Measurements from ENCODE around the gene DDB1. TPM values are rescaled to one million over a fixed set of nuclear protein-coding genes. Genes with fewer than 3 reads are reported as not detected.
A peak's percentile ranks its signal among the peaks of the same experiment; 100 is the strongest.

DDB1 gene
- total and polyA plus RNA-seq, 10 of the 15 experiments (the other 5 are each of a cell fraction or from before 2014, with no cell fraction given) = 136 to 272 (median 216) TPM

- TF ChIP-seq E2F4 (IDR thresholded peaks at IDR 0.05; ENCODE audit: low read depth, low read length) (no peak), KAT2A (conservative IDR thresholded peaks at IDR 0.05; ENCODE audit: control insufficient read depth, low read depth, low read length) (no peak), KLF5 (IDR thresholded peaks at IDR 0.05; ENCODE audit: partially characterized antibody) (no peak), SUZ12 (IDR thresholded peaks at IDR 0.05; ENCODE audit: unreplicated experiment) (no peak), BHLHE40 (IDR thresholded peaks at IDR 0.05; ENCODE audit: borderline replicate concordance in 1 of 2, low read depth in 2 of 2, low read length in 1 of 2) (peak; percentile 82 to 93; a peak in 3 of 4 replicates), SIX5 (IDR thresholded peaks at IDR 0.05; ENCODE audit: low read depth, low read length, severe bottlenecking) (no peak), ESRRA (IDR thresholded peaks at IDR 0.05; ENCODE audit: low read length) (no peak), CHD4 (IDR thresholded peaks at IDR 0.05) (no peak), RELA (IDR thresholded peaks at IDR 0.05; ENCODE audit: borderline replicate concordance, partially characterized antibody) (no peak), ZBED1 (IDR thresholded peaks at IDR 0.05; ENCODE audit: borderline replicate concordance) (peak; percentile 47; the same call in 1 of the 2 replicates), DPF2 (IDR thresholded peaks at IDR 0.05) (peak; percentile 95; the same call in 1 of the 2 replicates), HDGF (IDR thresholded peaks at IDR 0.05) (no peak), PAX8 (IDR thresholded peaks at IDR 0.05) (no peak), USF1 (IDR thresholded peaks at IDR 0.05; ENCODE audit: borderline replicate concordance, extremely low read length, insufficient read depth, low read depth, low read length) (no peak), RUNX3 (IDR thresholded peaks at IDR 0.05; ENCODE audit: low read length) (peak; percentile 95), ZNF217 (IDR thresholded peaks at IDR 0.05) (no peak), ZNF687 (IDR thresholded peaks at IDR 0.05) (peak; percentile 74; the same call in 1 of the 2 replicates), MLLT1 (IDR thresholded peaks at IDR 0.05) (peak; percentile 95), HDAC2 (IDR thresholded peaks at IDR 0.05) (no peak), ELK1 (IDR thresholded peaks at IDR 0.05; ENCODE audit: low read depth, low read length) (no peak), CBX5 (IDR thresholded peaks at IDR 0.05; ENCODE audit: low read depth) (0 out of 2 replicates have a peak, but pooled peaks have one; percentile 44)
Measured at GRCh38 chr11:61369372-61370348, 36.8 kb upstream of the DDB1 start (continued).

All from GM12878 (cell line).